Natural killer cell (primary cell): ENCODE data around the gene SYNGR1. TPM values are rescaled to one million over a fixed set of nuclear protein-coding genes. Genes with fewer than 3 reads are reported as not detected.

Experiments
- ATAC-seq, 3 donors: fragments of 150-1000 bp in 2 of 3; fragments of 200-7000 bp in 1 of 3; cut with Tn5 transposase; 1 replicate in 1 of 3; 2 replicates in 2 of 3; pipeline ENCODE4 v1.10.0; 2021; ENCODE audit warnings: mild to moderate bottlenecking in 2 of 3, moderate library complexity in 2 of 3
- DNase-seq, 2 donors: peaks; one replicate each; pipeline versions ENCODE4 v3.0.0 to v3.0.0-alpha.2; 2013 to 2021; ENCODE audit warnings: mixed read lengths in 1 of 2
- H3K27ac ChIP-seq: one replicate; pipeline ENCODE4 v1.5.1; 2013; ENCODE audit warnings: mild to moderate bottlenecking, low read length
- H3K27me3 ChIP-seq: one replicate; pipeline ENCODE4 v1.6.1; 2013; ENCODE audit warnings: low read length; ENCODE audit not compliant: control insufficient read depth, insufficient read depth
- H3K36me3 ChIP-seq: one replicate; pipeline ENCODE4 v1.6.1; 2013; ENCODE audit warnings: low read length; ENCODE audit not compliant: control insufficient read depth, insufficient read depth
- H3K4me1 ChIP-seq: one replicate; pipeline ENCODE4 v1.6.1; 2013; ENCODE audit warnings: low read length; ENCODE audit not compliant: control insufficient read depth, insufficient read depth
- H3K4me3 ChIP-seq: one replicate; pipeline ENCODE4 v1.5.1; 2013; ENCODE audit warnings: low read length
- H3K9me3 ChIP-seq: one replicate; pipeline ENCODE4 v1.6.1; 2013; ENCODE audit warnings: low read length; ENCODE audit not compliant: control insufficient read depth, insufficient read depth
- H3K27ac Mint-ChIP-seq, 2 donors: one replicate each; pipeline ENCODE4 v1.8.0; 2022; ENCODE audit warnings: mild to moderate bottlenecking in 2 of 2, mixed read lengths in 2 of 2, moderate library complexity in 1 of 2
- H3K27me3 Mint-ChIP-seq, 2 donors: one replicate each; pipeline ENCODE4 v1.8.0; 2022; ENCODE audit warnings: low read depth in 2 of 2, mixed read lengths in 2 of 2
- H3K36me3 Mint-ChIP-seq: one replicate; pipeline ENCODE4 v1.8.0; 2022; ENCODE audit warnings: mixed read lengths
- H3K4me1 Mint-ChIP-seq, 2 donors: one replicate each; pipeline ENCODE4 v1.8.0; 2022; ENCODE audit warnings: mixed read lengths in 2 of 2
- H3K4me3 Mint-ChIP-seq: one replicate; pipeline ENCODE4 v1.8.0; 2022; ENCODE audit warnings: mild to moderate bottlenecking, moderate library complexity, mixed read lengths
- H3K9me3 Mint-ChIP-seq, 2 donors: one replicate each; pipeline ENCODE4 v1.8.0; 2022; ENCODE audit warnings: mixed read lengths in 2 of 2
- WGBS: methylation state at CpG from one replicate; pipeline ENCODE4 v1.1.7; 2013; ENCODE audit warnings: missing lambda C conversion rate; ENCODE audit not compliant: insufficient coverage; 5-methylcytosine and 5-hydroxymethylcytosine counted together
- intact Hi-C: fragments of 100-400 bp; cut with micrococcal nuclease; formaldehyde crosslinking; loops from one replicate; pipeline ENCODE4 v1.14.2; 2022
- total RNA-seq, 4 donors: library from RNA; stranded (reverse); fragments of 120-200 nt in 1 of 4; gene quantifications; one replicate each; pipeline versions ENCODE4 v1.2.3 to v1.2.4, GENCODE V29; 2013 to 2022
- TF ChIP-seq, protein P1 (sequence below): fragments of 200-600 bp; IDR thresholded peaks from one replicate; pipeline ENCODE4 v1.8.0; 2022; ENCODE audit warnings: antibody characterized with exemption

Gene SYNGR1
- total RNA-seq, 3 donors from 2014 or later (not counting 1 experiment from before 2014, with no cell fraction given), result 30.3 to 35.7 (median 31.3) TPM

DNA sequence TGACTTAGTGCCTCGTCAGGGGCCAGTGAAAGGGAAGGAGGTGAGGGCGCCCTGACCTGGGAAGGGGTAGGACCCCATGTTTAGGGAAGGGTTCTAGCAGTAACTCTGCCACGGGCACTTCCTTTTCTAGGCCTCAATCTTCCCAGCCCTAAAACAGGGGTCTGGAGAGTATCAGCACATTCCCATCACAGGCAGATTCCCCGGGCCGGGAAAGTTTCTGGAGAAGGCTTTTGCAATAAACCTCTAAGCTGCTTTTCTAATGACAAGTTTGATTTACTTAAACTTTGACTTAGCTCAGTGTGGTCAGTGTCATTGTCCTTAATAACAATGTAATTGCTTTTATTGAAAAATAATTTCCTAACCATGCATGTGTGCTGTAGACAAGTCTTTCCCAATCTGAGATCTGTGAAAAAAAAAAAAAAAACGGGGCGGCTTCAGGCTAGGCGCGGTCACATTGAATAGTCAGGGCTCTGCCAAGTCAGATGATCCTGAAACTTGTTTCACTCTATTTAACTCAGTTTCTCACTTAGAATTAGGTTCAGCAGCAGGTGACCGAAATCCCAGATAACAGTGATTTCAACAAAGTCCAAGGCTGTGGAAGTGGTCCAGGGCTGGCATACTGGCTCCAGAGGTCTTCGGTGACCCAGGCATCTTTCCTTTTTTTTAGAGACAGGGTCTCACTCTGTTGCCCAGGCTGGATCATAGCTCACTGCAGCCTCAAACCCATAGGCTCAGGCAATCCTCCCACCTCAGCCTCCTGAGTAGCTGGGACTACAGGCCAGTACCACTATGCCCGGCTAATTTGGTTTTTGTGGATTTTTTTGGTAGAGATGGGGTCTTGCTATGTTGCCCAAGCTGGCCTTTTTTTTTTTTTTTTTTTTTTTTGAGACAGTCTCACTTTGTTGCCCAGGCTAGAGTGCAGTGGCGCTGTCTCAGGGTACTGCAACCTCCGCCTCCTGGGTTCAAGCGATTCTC, 30.3 kb downstream of the SYNGR1 start:
- peaks cover 0 to 3% of the 10 kb centered on the region in 2 donors for H3K4me1 Mint-ChIP-seq
- H3K4me1 ChIP-seq, result no peaks in the 10 kb centered on the region
- intact Hi-C loops, result no loop called here
- DNase-seq (no peak), ATAC-seq (no peak)
- no peak overlapping the region for H3K4me3 ChIP-seq
- TF ChIP-seq, protein P1, sequence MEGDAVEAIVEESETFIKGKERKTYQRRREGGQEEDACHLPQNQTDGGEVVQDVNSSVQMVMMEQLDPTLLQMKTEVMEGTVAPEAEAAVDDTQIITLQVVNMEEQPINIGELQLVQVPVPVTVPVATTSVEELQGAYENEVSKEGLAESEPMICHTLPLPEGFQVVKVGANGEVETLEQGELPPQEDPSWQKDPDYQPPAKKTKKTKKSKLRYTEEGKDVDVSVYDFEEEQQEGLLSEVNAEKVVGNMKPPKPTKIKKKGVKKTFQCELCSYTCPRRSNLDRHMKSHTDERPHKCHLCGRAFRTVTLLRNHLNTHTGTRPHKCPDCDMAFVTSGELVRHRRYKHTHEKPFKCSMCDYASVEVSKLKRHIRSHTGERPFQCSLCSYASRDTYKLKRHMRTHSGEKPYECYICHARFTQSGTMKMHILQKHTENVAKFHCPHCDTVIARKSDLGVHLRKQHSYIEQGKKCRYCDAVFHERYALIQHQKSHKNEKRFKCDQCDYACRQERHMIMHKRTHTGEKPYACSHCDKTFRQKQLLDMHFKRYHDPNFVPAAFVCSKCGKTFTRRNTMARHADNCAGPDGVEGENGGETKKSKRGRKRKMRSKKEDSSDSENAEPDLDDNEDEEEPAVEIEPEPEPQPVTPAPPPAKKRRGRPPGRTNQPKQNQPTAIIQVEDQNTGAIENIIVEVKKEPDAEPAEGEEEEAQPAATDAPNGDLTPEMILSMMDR, result no peak
- H3K9me3 Mint-ChIP-seq, result no peaks in the 10 kb centered on the region
- no peaks in the 10 kb centered on the region for H3K36me3 Mint-ChIP-seq
- no peak overlapping the region for H3K4me3 Mint-ChIP-seq
- H3K36me3 ChIP-seq, result no peaks in the 10 kb centered on the region
- H3K9me3 ChIP-seq, result no peaks in the 10 kb centered on the region
- no peak overlapping the region for H3K27ac Mint-ChIP-seq
- WGBS, result 91% methylated on average over 12 of the region's 15 CpGs
- no peaks in the 10 kb centered on the region for H3K27me3 Mint-ChIP-seq
- H3K27me3 ChIP-seq, result no peaks in the 10 kb centered on the region
- no peak overlapping the region for H3K27ac ChIP-seq

DNA sequence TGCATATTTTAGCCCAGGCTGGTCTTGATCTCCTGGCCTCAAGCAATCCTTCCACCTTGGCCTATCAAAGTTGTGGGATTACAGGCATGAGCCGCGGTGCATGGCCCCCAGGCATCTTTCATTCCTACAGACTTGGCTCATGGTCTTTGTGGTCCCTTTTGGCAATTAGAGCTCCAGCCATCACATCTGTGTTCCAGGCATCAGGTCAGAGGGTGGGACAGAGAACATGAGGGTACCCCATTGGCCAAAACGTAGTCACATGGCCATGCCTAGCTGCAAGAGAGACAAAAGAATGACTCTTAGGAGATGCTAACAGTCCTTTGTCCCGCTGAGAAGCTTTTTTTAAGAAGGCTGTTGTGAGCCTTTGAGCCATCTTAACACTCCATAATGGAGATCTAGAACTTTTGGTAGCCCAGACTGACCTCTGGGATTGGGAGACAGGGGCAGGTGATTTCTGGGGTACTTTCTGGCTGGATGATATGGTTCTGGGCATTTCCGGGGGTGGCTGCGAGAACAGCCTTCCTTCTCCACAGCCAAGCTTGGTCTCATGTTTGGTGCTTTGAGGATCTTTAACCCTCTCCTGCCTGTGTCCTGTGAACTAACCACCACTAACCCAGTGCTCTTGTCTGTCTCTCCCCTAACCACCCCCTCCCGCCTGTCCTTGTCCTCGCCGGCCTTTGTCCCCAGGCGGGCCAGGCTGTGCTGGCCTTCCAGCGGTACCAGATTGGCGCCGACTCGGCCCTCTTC, 31.4 kb downstream of the SYNGR1 start:
- no peak for ATAC-seq
- Histone ChIP-seq H3K9me3 (no peaks in the 10 kb centered on the region), H3K36me3 (no peaks in the 10 kb centered on the region), H3K27ac (no peak overlapping the region), H3K27me3 (no peaks in the 10 kb centered on the region), H3K4me3 (no peak overlapping the region), H3K4me1 (no peaks in the 10 kb centered on the region)
- peaks cover 0 to 1% of the 10 kb centered on the region in 2 donors for H3K4me1 Mint-ChIP-seq
- no peak overlapping the region for H3K4me3 Mint-ChIP-seq
- H3K27ac Mint-ChIP-seq, result no peak overlapping the region
- H3K36me3 Mint-ChIP-seq, result no peaks in the 10 kb centered on the region
- TF ChIP-seq, protein P1, result no peak
- no peaks in the 10 kb centered on the region for H3K27me3 Mint-ChIP-seq
- intact Hi-C loops, result no loop called here
- WGBS, result 86% methylated on average over 14 of the region's 14 CpGs
- H3K9me3 Mint-ChIP-seq, result no peaks in the 10 kb centered on the region
- DNase-seq, result no peak

DNA sequence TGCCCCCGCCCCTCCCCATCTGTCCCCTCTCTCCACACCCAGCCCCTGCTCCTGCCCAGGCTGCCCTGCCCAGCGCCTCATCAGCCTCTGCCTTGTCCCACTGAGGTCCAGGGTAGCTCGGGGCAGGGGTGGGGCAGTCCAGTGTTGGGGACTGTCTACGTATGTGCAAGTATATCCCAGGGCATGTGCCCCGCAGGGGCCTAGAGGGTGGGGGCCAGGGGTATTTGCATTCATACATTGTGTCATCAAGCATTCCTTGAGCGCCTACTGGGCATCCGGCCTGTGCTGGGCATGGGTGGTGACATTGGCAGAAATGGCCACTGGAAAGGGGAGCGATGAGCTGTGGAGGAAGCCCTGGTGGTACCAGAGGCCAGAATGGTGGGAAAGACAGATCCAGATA, 32.1 kb downstream of the SYNGR1 start:
- Mint-ChIP-seq H3K27me3 (peaks cover 0 to under 1% of the 10 kb centered on the region in 2 donors), H3K27ac (no peak overlapping the region), H3K36me3 (no peaks in the 10 kb centered on the region), H3K4me1 (peaks cover 1% of the 10 kb centered on the region in 2 donors), H3K4me3 (no peak overlapping the region), H3K9me3 (no peaks in the 10 kb centered on the region)
- Histone ChIP-seq H3K4me3 (no peak overlapping the region), H3K36me3 (no peaks in the 10 kb centered on the region), H3K27me3 (no peaks in the 10 kb centered on the region), H3K27ac (no peak overlapping the region), H3K9me3 (no peaks in the 10 kb centered on the region), H3K4me1 (no peaks in the 10 kb centered on the region)
- intact Hi-C loops, result no loop called here
- TF ChIP-seq, protein P1, result no peak
- ATAC-seq (no peak), DNase-seq (no peak)
- 94% methylated on average over 8 of the region's 8 CpGs for WGBS
